ENCODE measurements around the gene FAM227A.

FAM227A gene

GRCh38 chr22:38699784-38700183 is 43.6 kb upstream of the FAM227A start:
- DNase-seq (ENCODE audit: low spot score) = no peak
- in situ Hi-C loops (cut with MboI; ENCODE audit: low sequenced_read_pairs, unreplicated experiment) = no loop called here
- TF ChIP-seq CTCF (IDR thresholded peaks at IDR 0.05; ENCODE audit: borderline replicate concordance, control extremely low read depth, extremely low read depth, insufficient read depth, missing control alignments) = no peak

- no peak for TF ChIP-seq CTCF (IDR thresholded peaks at IDR 0.05; ENCODE audit: borderline replicate concordance, control extremely low read depth, extremely low read depth, insufficient read depth, missing control alignments)
- in situ Hi-C loops (cut with MboI; ENCODE audit: low sequenced_read_pairs, unreplicated experiment) = no loop called here
- DNase-seq (ENCODE audit: low spot score) = no peak
Measured at GRCh38 chr22:38699143-38699542, 43.0 kb upstream of the FAM227A start.

- in situ Hi-C loops (cut with MboI; ENCODE audit: low sequenced_read_pairs, unreplicated experiment) = no loop called here
- DNase-seq (ENCODE audit: low spot score) = no peak
- no peak for TF ChIP-seq CTCF (IDR thresholded peaks at IDR 0.05; ENCODE audit: borderline replicate concordance, control extremely low read depth, extremely low read depth, insufficient read depth, missing control alignments)
Measured at GRCh38 chr22:38698407-38699094, 42.4 kb upstream of the FAM227A start.

GRCh38 chr22:38697425-38698089 is 41.4 kb upstream of the FAM227A start:
- no peak for TF ChIP-seq CTCF (IDR thresholded peaks at IDR 0.05; ENCODE audit: borderline replicate concordance, control extremely low read depth, extremely low read depth, insufficient read depth, missing control alignments)
- DNase-seq (ENCODE audit: low spot score) = no peak
- in situ Hi-C loops (cut with MboI; ENCODE audit: low sequenced_read_pairs, unreplicated experiment) = no loop called here

GRCh38 chr22:38696606-38697424 is 40.6 kb upstream of the FAM227A start:
- TF ChIP-seq CTCF (IDR thresholded peaks at IDR 0.05; ENCODE audit: borderline replicate concordance, control extremely low read depth, extremely low read depth, insufficient read depth, missing control alignments) = no peak
- in situ Hi-C loops (cut with MboI; ENCODE audit: low sequenced_read_pairs, unreplicated experiment) = no loop called here
- no peak for DNase-seq (ENCODE audit: low spot score)

- no peak for DNase-seq (ENCODE audit: low spot score)
- TF ChIP-seq CTCF (IDR thresholded peaks at IDR 0.05; ENCODE audit: borderline replicate concordance, control extremely low read depth, extremely low read depth, insufficient read depth, missing control alignments) = no peak
- in situ Hi-C loops (cut with MboI; ENCODE audit: low sequenced_read_pairs, unreplicated experiment) = no loop called here
Measured at GRCh38 chr22:38694940-38695339, 38.7 kb upstream of the FAM227A start.
